ENCODE measurements around the gene HES2.
"Not testable (repeated sequence)": the region's sequence is repeated elsewhere in the genome, so short reads cannot be mapped to it uniquely, and the experiment has no call there.

The HES2 gene

GRCh38 chr1:6453895-6454855, 34.5 kb upstream of the HES2 start:
- peak; percentile 25 for DNase-seq

- no peak for DNase-seq
Measured at GRCh38 chr1:6450943-6451373, 31.2 kb upstream of the HES2 start.

- DNase-seq = not testable (repeated sequence)
Measured at GRCh38 chr1:6450486-6450885, 30.8 kb upstream of the HES2 start.

GRCh38 chr1:6450005-6450450, 30.3 kb upstream of the HES2 start:
- DNase-seq = no peak

GRCh38 chr1:6448749-6449631, 29.3 kb upstream of the HES2 start:
- peak; percentile 61 for DNase-seq

- DNase-seq = peak; percentile 71
Measured at GRCh38 chr1:6447818-6448748, 28.4 kb upstream of the HES2 start.

GRCh38 chr1:6447016-6447817, 27.5 kb upstream of the HES2 start:
- no peak for DNase-seq

GRCh38 chr1:6446665-6447015, 26.9 kb upstream of the HES2 start:
- DNase-seq = no peak

GRCh38 chr1:6445929-6446328, 26.2 kb upstream of the HES2 start:
- DNase-seq = not testable (repeated sequence)

- DNase-seq = peak; percentile 66
Measured at GRCh38 chr1:6445062-6445763, 25.5 kb upstream of the HES2 start.

- no peak for DNase-seq
Measured at GRCh38 chr1:6444377-6444776, 24.7 kb upstream of the HES2 start.

GRCh38 chr1:6443339-6444115, 23.8 kb upstream of the HES2 start:
- no peak for DNase-seq

GRCh38 chr1:6441586-6441985, 21.9 kb upstream of the HES2 start:
- no peak for DNase-seq

- DNase-seq = peak; percentile 89
Measured at GRCh38 chr1:6440198-6441126, 20.7 kb upstream of the HES2 start.

- peak; percentile 79 for DNase-seq
Measured at GRCh38 chr1:6438047-6438525, 18.4 kb upstream of the HES2 start.

GRCh38 chr1:6437012-6437700, 17.4 kb upstream of the HES2 start:
- not testable (repeated sequence) for DNase-seq

GRCh38 chr1:6436277-6436676, 16.6 kb upstream of the HES2 start:
- not testable (repeated sequence) for DNase-seq

- no peak for DNase-seq
Measured at GRCh38 chr1:6435547-6435946, 15.8 kb upstream of the HES2 start.

All from CD4-positive, alpha-beta T cell treated with Interleukin-6 for 4 hours (primary cell).